Measurements from ENCODE around the gene LIMK2.

- TF ChIP-seq EP300 (IDR thresholded peaks at IDR 0.05) = no peak
- TF ChIP-seq CTCF (IDR thresholded peaks at IDR 0.05) = no peak
These were observed 75.9 kb downstream of the LIMK2 start for GRCh38 chr22:31287818-31288495.
